OCI-LY1 (cell line): ENCODE results near the gene MDH1B.

Experiments
- H2AFZ ChIP-seq: fragments of 200-600 bp; sonication (generic), shearing (Covaris generic); 2 replicates; pipeline ENCODE4 v1.6.0; 2014; ENCODE audit warnings: antibody characterized with exemption, mild to moderate bottlenecking, low read length
- H3F3A ChIP-seq: fragments of 200-600 bp; sonication (generic), shearing (Covaris generic); 2 replicates; pipeline ENCODE4 v1.6.0; 2014; ENCODE audit warnings: mild to moderate bottlenecking, antibody characterized with exemption, low read length, moderate library complexity; ENCODE audit not compliant: insufficient read depth
- H3K27ac ChIP-seq: fragments of 200-600 bp; sonication (generic); 2 replicates; pipeline ENCODE4 v1.5.1; 2014; ENCODE audit warnings: low read length, mixed run types, mild to moderate bottlenecking, low read depth; ENCODE audit not compliant: poor library complexity, severe bottlenecking
- H3K27me3 ChIP-seq: fragments of 200-600 bp; sonication (generic); 2 replicates; pipeline ENCODE4 v1.6.0; 2014; ENCODE audit warnings: antibody characterized with exemption, mild to moderate bottlenecking, low read length, moderate library complexity; ENCODE audit not compliant: insufficient read depth
- H3K36me3 ChIP-seq: fragments of 200-600 bp; sonication (generic); 2 replicates; pipeline ENCODE4 v1.6.1; 2014; ENCODE audit warnings: mild to moderate bottlenecking, antibody characterized with exemption, low read length, moderate library complexity, mixed read lengths; ENCODE audit not compliant: insufficient read depth
- H3K4me1 ChIP-seq: fragments of 200-600 bp; sonication (generic); 2 replicates; pipeline ENCODE4 v1.5.1; 2014; ENCODE audit warnings: mild to moderate bottlenecking, low read length, moderate library complexity; ENCODE audit not compliant: insufficient read depth, severe bottlenecking
- H3K4me2 ChIP-seq: fragments of 200-600 bp; sonication (generic), shearing (Covaris generic); 2 replicates; pipeline ENCODE4 v1.6.1; 2014; ENCODE audit warnings: low read length
- H3K4me3 ChIP-seq: fragments of 200-600 bp; sonication (generic); 2 replicates; pipeline ENCODE4 v1.5.1; 2014; ENCODE audit warnings: low read length, low read depth, mild to moderate bottlenecking, mixed read lengths; ENCODE audit not compliant: poor library complexity, severe bottlenecking
- H3K79me2 ChIP-seq: fragments of 200-600 bp; shearing (Covaris generic); 2 replicates; pipeline ENCODE4 v1.6.1; 2016; ENCODE audit warnings: mixed run types, low read length, mixed read lengths; ENCODE audit not compliant: insufficient read depth
- H3K9ac ChIP-seq: fragments of 200-600 bp; sonication (generic), shearing (Covaris generic); 2 replicates; pipeline ENCODE4 v1.6.1; 2014; ENCODE audit warnings: mild to moderate bottlenecking, low read length, mixed read lengths
- H3K9me2 ChIP-seq: fragments of 200-600 bp; sonication (generic), shearing (Covaris generic); 2 replicates; pipeline ENCODE4 v1.6.1; 2014; ENCODE audit warnings: low read depth, mild to moderate bottlenecking, low read length, mixed read lengths
- H3K9me3 ChIP-seq: fragments of 200-600 bp; shearing (Covaris generic); 2 replicates; pipeline ENCODE4 v1.6.1; 2014; ENCODE audit warnings: low read length, mixed read lengths
- H4K20me1 ChIP-seq: fragments of 200-600 bp; sonication (generic), shearing (Covaris generic); 2 replicates; pipeline ENCODE4 v1.6.0; 2016; ENCODE audit warnings: mild to moderate bottlenecking, low read length; ENCODE audit not compliant: insufficient read depth
- CTCF ChIP-seq: fragments of 200-600 bp; sonication (generic), shearing (Covaris generic); IDR thresholded peaks from 2 replicates; pipeline ENCODE4 v1.5.1; 2017; ENCODE audit warnings: mild to moderate bottlenecking, antibody characterized with exemption, low read length, moderate library complexity, mixed read lengths
- EZH2 ChIP-seq: fragments of 200-600 bp; sonication (generic), shearing (Covaris generic); IDR thresholded peaks from 2 replicates; pipeline ENCODE4 v1.8.0; 2017; ENCODE audit warnings: borderline replicate concordance, mixed run types, mild to moderate bottlenecking, antibody characterized with exemption, low read length, moderate library complexity, mixed read lengths

The MDH1B gene

GRCh38 chr2:206698811-206699210 lies 66.3 kb downstream of the MDH1B start:
- Histone ChIP-seq H3K36me3 (no peaks in the 10 kb centered on the region), H3K27ac (no peak overlapping the region), H4K20me1 (no peaks in the 10 kb centered on the region), H3K4me3 (no peak overlapping the region), H3K4me1 (no peaks in the 10 kb centered on the region), H3K4me2 (no peak overlapping the region), H3K9me2 (no peaks in the 10 kb centered on the region), H2AFZ (no peak overlapping the region), H3F3A (no peaks in the 10 kb centered on the region), H3K9me3 (no peaks in the 10 kb centered on the region), H3K27me3 (no peaks in the 10 kb centered on the region), H3K79me2 (no peaks in the 10 kb centered on the region), H3K9ac (no peak overlapping the region)
- no peak for TF ChIP-seq EZH2
- TF ChIP-seq CTCF: no peak

GRCh38 chr2:206696910-206697309 lies 68.2 kb downstream of the MDH1B start:
- Histone ChIP-seq H3K4me3 (no peak overlapping the region), H3K9me3 (no peaks in the 10 kb centered on the region), H3F3A (no peaks in the 10 kb centered on the region), H2AFZ (no peak overlapping the region), H3K4me1 (no peaks in the 10 kb centered on the region), H3K4me2 (no peak overlapping the region), H3K79me2 (no peaks in the 10 kb centered on the region), H3K9ac (no peak overlapping the region), H3K27ac (no peak overlapping the region), H3K27me3 (no peaks in the 10 kb centered on the region), H3K9me2 (no peaks in the 10 kb centered on the region), H4K20me1 (no peaks in the 10 kb centered on the region), H3K36me3 (no peaks in the 10 kb centered on the region)
- no peak for TF ChIP-seq EZH2
- no peak for TF ChIP-seq CTCF

GRCh38 chr2:206693399-206694137 lies 71.6 kb downstream of the MDH1B start:
- no peaks in the 10 kb centered on the region for H3K9me3 ChIP-seq
- H2AFZ ChIP-seq: no peak overlapping the region
- no peak overlapping the region for H3K4me2 ChIP-seq
- no peaks in the 10 kb centered on the region for H3K4me1 ChIP-seq
- H3K9ac ChIP-seq: no peak overlapping the region
- H3F3A ChIP-seq: no peaks in the 10 kb centered on the region
- no peaks in the 10 kb centered on the region for H4K20me1 ChIP-seq
- H3K4me3 ChIP-seq: no peak overlapping the region
- TF ChIP-seq EZH2 (no peak), CTCF (peak; percentile 66; the same call in 1 of the 2 replicates)
- H3K79me2 ChIP-seq: no peaks in the 10 kb centered on the region
- no peaks in the 10 kb centered on the region for H3K9me2 ChIP-seq
- H3K36me3 ChIP-seq: no peaks in the 10 kb centered on the region
- no peak overlapping the region for H3K27ac ChIP-seq
- H3K27me3 ChIP-seq: no peaks in the 10 kb centered on the region
